Lower lobe of right lung (tissue), 2 donors: ENCODE measurements around the gene SLC39A1. TPM values are rescaled to one million over a fixed set of nuclear protein-coding genes. Genes with fewer than 3 reads are reported as not detected.

ENCODE experiments used
- ATAC-seq, 2 donors: fragments of 200-7000 bp; cut with Tn5 transposase; one replicate each; pipeline ENCODE4 v1.9.1; 2020 to 2022; ENCODE audit warnings: mild to moderate bottlenecking in 2 of 2, moderate library complexity in 2 of 2
- DNase-seq: peaks from one replicate; pipeline ENCODE4 v3.0.0-alpha.2; 2020
- H3K27ac ChIP-seq: fragments of 200-600 bp; one replicate; pipeline ENCODE4 v1.8.0; 2022
- H3K27me3 ChIP-seq: fragments of 200-600 bp; one replicate; pipeline ENCODE4 v1.8.0; 2022; ENCODE audit warnings: low read depth
- H3K36me3 ChIP-seq: fragments of 200-600 bp; one replicate; pipeline ENCODE4 v1.8.0; 2022; ENCODE audit warnings: mild to moderate bottlenecking
- H3K4me1 ChIP-seq: fragments of 200-600 bp; one replicate; pipeline ENCODE4 v1.8.0; 2022
- H3K4me3 ChIP-seq: fragments of 200-600 bp; one replicate; pipeline ENCODE4 v1.8.0; 2022; ENCODE audit warnings: mild to moderate bottlenecking
- H3K9me3 ChIP-seq: fragments of 200-600 bp; one replicate; pipeline ENCODE4 v1.8.0; 2022
- intact Hi-C: fragments of 100-400 bp; cut with DNase I; formaldehyde crosslinking; loops from one replicate; pipeline ENCODE4 v1.11.0; 2022
- total RNA-seq: library from RNA; stranded (reverse); fragmentation: NEBNext Ultra II Directional; extraction: Animal tissue kit (Norgen Biotek cat#: 25700); gene quantifications from one replicate; pipeline ENCODE4 v1.2.1, GENCODE V29; 2021
- TF ChIP-seq, protein P1 (sequence below): fragments of 200-600 bp; IDR thresholded peaks from one replicate; pipeline ENCODE4 v1.8.0; 2022; ENCODE audit warnings: antibody characterized with exemption, mild to moderate bottlenecking
- donor health status: DM: no; HTN: yes; CAD: no; lungs with severe emphysema.

SLC39A1 gene
- total RNA-seq, 1 donor from 2014 or later = 98.4 TPM

DNA sequence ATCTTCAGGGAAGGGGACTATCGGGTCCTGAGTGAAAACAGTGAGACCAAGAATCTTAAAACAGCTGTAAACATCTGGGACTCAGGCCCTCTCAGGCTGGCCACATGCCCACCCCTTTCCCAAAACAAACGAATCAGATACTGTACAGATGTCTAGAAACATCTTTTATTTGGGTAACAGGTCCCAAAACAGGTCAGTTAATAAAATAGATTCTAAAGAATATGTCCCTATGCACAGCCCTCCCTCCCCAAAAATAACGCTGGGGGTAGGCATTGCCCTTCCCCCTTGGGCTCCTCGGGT is 4.4 kb downstream of the SLC39A1 start:
- no peak for DNase-seq
- Histone ChIP-seq H3K9me3 (no peaks in the 10 kb centered on the region), H3K36me3 (peaks cover 38% of the 10 kb centered on the region), H3K27me3 (no peaks in the 10 kb centered on the region), H3K27ac (peak overlapping the region; percentile 58), H3K4me1 (peaks cover 67% of the 10 kb centered on the region), H3K4me3 (peak overlapping the region; percentile 95)
- ATAC-seq = no peak
- intact Hi-C loops = no loop called here
- TF ChIP-seq, protein P1, sequence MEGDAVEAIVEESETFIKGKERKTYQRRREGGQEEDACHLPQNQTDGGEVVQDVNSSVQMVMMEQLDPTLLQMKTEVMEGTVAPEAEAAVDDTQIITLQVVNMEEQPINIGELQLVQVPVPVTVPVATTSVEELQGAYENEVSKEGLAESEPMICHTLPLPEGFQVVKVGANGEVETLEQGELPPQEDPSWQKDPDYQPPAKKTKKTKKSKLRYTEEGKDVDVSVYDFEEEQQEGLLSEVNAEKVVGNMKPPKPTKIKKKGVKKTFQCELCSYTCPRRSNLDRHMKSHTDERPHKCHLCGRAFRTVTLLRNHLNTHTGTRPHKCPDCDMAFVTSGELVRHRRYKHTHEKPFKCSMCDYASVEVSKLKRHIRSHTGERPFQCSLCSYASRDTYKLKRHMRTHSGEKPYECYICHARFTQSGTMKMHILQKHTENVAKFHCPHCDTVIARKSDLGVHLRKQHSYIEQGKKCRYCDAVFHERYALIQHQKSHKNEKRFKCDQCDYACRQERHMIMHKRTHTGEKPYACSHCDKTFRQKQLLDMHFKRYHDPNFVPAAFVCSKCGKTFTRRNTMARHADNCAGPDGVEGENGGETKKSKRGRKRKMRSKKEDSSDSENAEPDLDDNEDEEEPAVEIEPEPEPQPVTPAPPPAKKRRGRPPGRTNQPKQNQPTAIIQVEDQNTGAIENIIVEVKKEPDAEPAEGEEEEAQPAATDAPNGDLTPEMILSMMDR = no peak

- Histone ChIP-seq H3K36me3 (peaks cover 44% of the 10 kb centered on the region), H3K4me3 (peak within 1 kb of the TSS; percentile 95), H3K9me3 (no peaks in the 10 kb centered on the region), H3K27me3 (no peaks in the 10 kb centered on the region), H3K4me1 (peaks cover 67% of the 10 kb centered on the region), H3K27ac (peak within 1 kb of the TSS; percentile 92)
- ATAC-seq = peak; percentile 93 to 95
- DNase-seq = peak; percentile 100
- intact Hi-C loops = no loop called here
- TF ChIP-seq, protein P1 = no peak
Measured at GRCh38 chr1:153958111-153958960, 5.0 kb downstream of the SLC39A1 start, which contains the start of gene CRTC2. Gene CRTC2, minus strand, starts transcription at chr1:153958612. Its CDS starts 115 bp downstream, at chr1:153958497.

- H3K36me3 ChIP-seq = peaks cover 50% of the 10 kb centered on the region
- peak; percentile 3 to 8 for ATAC-seq
- H3K27ac ChIP-seq = peak overlapping the region; percentile 92
- TF ChIP-seq, protein P1 = no peak
- no peak for DNase-seq
- H3K27me3 ChIP-seq = no peaks in the 10 kb centered on the region
- no peaks in the 10 kb centered on the region for H3K9me3 ChIP-seq
- intact Hi-C loops = no loop called here
- H3K4me1 ChIP-seq = peaks cover 65% of the 10 kb centered on the region
- H3K4me3 ChIP-seq = peak overlapping the region; percentile 95
Measured at GRCh38 chr1:153957744-153958110, 5.6 kb downstream of the SLC39A1 start.

DNA sequence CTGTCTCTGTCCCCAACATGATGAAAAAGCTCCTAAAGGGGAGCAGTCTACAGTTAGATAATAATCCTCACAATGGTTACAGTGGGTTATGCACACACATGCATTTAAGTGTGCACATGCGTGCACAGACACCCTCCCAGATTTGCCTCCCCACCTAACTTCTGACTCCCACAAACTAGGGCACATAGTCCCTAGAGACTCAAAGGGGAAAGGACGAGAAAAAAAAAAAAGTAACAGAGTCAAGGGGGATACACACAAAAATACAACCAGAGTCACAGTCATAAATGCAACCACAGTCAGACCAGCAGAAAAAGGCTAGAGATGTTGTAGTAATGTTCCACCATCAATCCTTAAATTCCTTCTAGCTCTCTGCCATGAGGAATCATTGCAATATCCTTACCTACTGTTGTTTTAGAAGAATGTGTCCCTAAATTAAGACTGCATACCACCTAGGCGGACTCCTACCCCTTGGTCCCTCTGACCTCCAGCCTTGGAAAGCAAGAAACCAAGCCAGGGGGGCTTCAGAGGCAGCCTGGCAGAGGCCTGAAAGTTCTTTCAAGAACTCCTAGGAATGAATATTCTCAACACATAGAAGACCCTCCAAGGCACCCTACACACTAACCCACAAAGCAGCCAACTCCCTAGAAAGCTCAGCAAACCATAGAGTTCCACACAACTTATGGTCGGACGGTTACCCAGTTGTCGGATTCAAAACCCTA is 6.2 kb downstream of the SLC39A1 start:
- intact Hi-C loops = no loop called here
- peaks cover 56% of the 10 kb centered on the region for H3K36me3 ChIP-seq
- H3K9me3 ChIP-seq = no peaks in the 10 kb centered on the region
- DNase-seq = no peak
- H3K27ac ChIP-seq = peak overlapping the region; percentile 92
- peaks cover 59% of the 10 kb centered on the region for H3K4me1 ChIP-seq
- ATAC-seq = no peak
- H3K27me3 ChIP-seq = no peaks in the 10 kb centered on the region
- TF ChIP-seq, protein P1 = no peak
- peak overlapping the region; percentile 95 for H3K4me3 ChIP-seq

DNA sequence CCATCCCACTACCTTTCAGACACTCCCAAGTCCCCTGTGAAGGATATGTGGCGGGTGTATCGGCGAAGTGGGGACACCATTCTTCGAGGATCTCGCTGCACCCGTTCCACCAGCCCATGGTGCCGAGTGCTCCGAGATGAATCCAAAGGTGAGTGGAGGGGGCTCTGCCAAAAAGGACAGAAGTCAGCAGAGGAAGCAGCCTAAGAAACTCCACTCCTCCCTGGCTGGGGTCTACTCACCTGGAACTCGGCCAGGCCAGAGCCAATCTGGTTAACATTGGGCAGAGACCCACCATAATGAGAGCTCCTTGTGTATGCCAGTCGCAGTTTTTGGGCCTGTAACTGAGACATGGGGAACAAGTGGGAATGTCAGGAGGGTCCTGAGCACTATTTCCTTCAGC is 8.5 kb downstream of the SLC39A1 start:
- Histone ChIP-seq H3K36me3 (peaks cover 58% of the 10 kb centered on the region), H3K9me3 (no peaks in the 10 kb centered on the region), H3K27ac (no peak overlapping the region), H3K4me1 (peaks cover 38% of the 10 kb centered on the region), H3K4me3 (no peak overlapping the region), H3K27me3 (no peaks in the 10 kb centered on the region)
- ATAC-seq (no peak), DNase-seq (no peak)
- intact Hi-C loops = no loop called here
- TF ChIP-seq, protein P1 = no peak
